Heart left ventricle (tissue), 13 donors: ENCODE results near the gene A2ML1.

ENCODE experiments used
- CTCF ChIP-seq, 12 donors: fragments of 200-600 bp; sonication (generic) in 4 of 12; IDR thresholded peaks; one replicate each; pipeline versions ENCODE4 v1.5.0 to v1.8.0; 2018 to 2022; ENCODE audit warnings: antibody characterized with exemption in 12 of 12, mild to moderate bottlenecking in 5 of 12
- POLR2A ChIP-seq, 2 donors: fragments of 450-650 bp; IDR thresholded peaks; one replicate each; pipeline ENCODE4 v1.6.1; 2017; ENCODE audit warnings: antibody characterized with exemption in 2 of 2, mild to moderate bottlenecking in 2 of 2, moderate library complexity in 2 of 2
- donor health status: ischemic (EF 13 %, LVEDD 7.1; RV severe dilation, severe dysfunction).
- donor health status: DM: no; HTN: yes; CAD: no.
- donor health status: DM: no; HTN: no; CAD: no.
- donor health status: ischemic (EF 25% LVEDD 6.9; RV normal size, moderate dysfunction).
- donor health status: ischemic (EF 25% LVEDD 5.7; RV mildly dilated, moderate dysfunction).
- donor health status: ischemic (EF 35%, LVEDD 5.7; RV mildly dilated, moderate dysfunction).
- donor health status: nonischemic (EF 11% LVEDD 7.7; RV severe dilation, severe dysfunction).
- donor health status: DM: yes; HTN: yes; CAD: no.
- donor health status: PGD.
- donor health status: ischemic (EF 29% LVEDD 5.4; RV normal size, mild dysfunction).
- donor health status: nonischemic (EF 23%, LVEDD 6.1; RV moderate dilation, normal function).

GRCh38 chr12:8903646-8904045, 81.2 kb downstream of the A2ML1 start:
- no peak for TF ChIP-seq CTCF (IDR thresholded peaks at IDR 0.05)
- no peak for TF ChIP-seq POLR2A (IDR thresholded peaks at IDR 0.05)
